Fibroblast of lung (primary cell): ENCODE measurements around the gene SLC24A3. TPM values are rescaled to one million over a fixed set of nuclear protein-coding genes. Genes with fewer than 3 reads are reported as not detected.

Source experiments
- DNase-seq, 2 donors: peaks; one replicate each; pipeline versions ENCODE4 v3.0.0 to v3.0.0-alpha.2; 2010; ENCODE audit warnings: low read depth in 2 of 2
- H2AFZ ChIP-seq: 2 replicates; pipeline ENCODE4 v1.5.1; 2012; ENCODE audit warnings: low read length, control low read depth, inconsistent platforms
- H3K27ac ChIP-seq: 2 replicates; pipeline ENCODE4 v1.5.1; 2011; ENCODE audit warnings: low read length, control low read depth; ENCODE audit not compliant: insufficient read depth
- H3K27me3 ChIP-seq: 2 replicates; pipeline ENCODE4 v1.5.1; 2011; ENCODE audit warnings: mild to moderate bottlenecking, low read length; ENCODE audit not compliant: control insufficient read depth, insufficient read depth
- H3K36me3 ChIP-seq: 2 replicates; pipeline ENCODE4 v1.5.1; 2011; ENCODE audit warnings: low read length; ENCODE audit not compliant: control insufficient read depth, insufficient read depth
- H3K4me1 ChIP-seq: 2 replicates; pipeline ENCODE4 v1.5.1; 2011; ENCODE audit warnings: low read length; ENCODE audit not compliant: control insufficient read depth, insufficient read depth; ENCODE audit errors: extremely low read depth
- H3K4me2 ChIP-seq: 2 replicates; pipeline ENCODE4 v1.5.1; 2011; ENCODE audit warnings: low read length, control low read depth; ENCODE audit not compliant: insufficient read depth; ENCODE audit errors: extremely low read depth
- H3K4me3 ChIP-seq, 4 experiments: fragments of 200-600 bp in 1 of 4; sonication (generic) in 1 of 4; replicated peaks in 1 of 4; 2 replicates each; pipeline ENCODE4 v1.5.1; 2011 to 2016; ENCODE audit warnings: low read length in 4 of 4, low read depth in 3 of 4, mild to moderate bottlenecking in 3 of 4, control low read depth in 2 of 4, inconsistent platforms in 1 of 4, mixed read lengths in 1 of 4; ENCODE audit not compliant: insufficient read depth in 1 of 4; ENCODE audit errors: control extremely low read depth in 1 of 4
- H3K79me2 ChIP-seq: 2 replicates; pipeline ENCODE4 v1.5.1; 2012; ENCODE audit warnings: mild to moderate bottlenecking, low read length, inconsistent platforms; ENCODE audit not compliant: control insufficient read depth, insufficient read depth
- H3K9ac ChIP-seq: 2 replicates; pipeline ENCODE4 v1.5.1; 2011; ENCODE audit warnings: mild to moderate bottlenecking, low read length, control low read depth; ENCODE audit not compliant: insufficient read depth
- H3K9me3 ChIP-seq: 2 replicates; pipeline ENCODE4 v1.5.1; 2012; ENCODE audit warnings: low read depth, low read length; ENCODE audit not compliant: control insufficient read depth, insufficient read depth
- H4K20me1 ChIP-seq: 2 replicates; pipeline ENCODE4 v1.5.1; 2011; ENCODE audit warnings: low read length; ENCODE audit not compliant: control insufficient read depth, insufficient read depth; ENCODE audit errors: extremely low read depth
- CTCF ChIP-seq, 2 donors: IDR thresholded peaks in 1 of 2; conservative IDR thresholded peaks in 1 of 2; 1 replicate in 1 of 2; 2 replicates in 1 of 2; pipeline ENCODE4 v1.5.1; 2011 to 2012; ENCODE audit warnings: low read length in 2 of 2, control low read depth in 1 of 2, inconsistent platforms in 1 of 2, low read depth in 1 of 2, mild to moderate bottlenecking in 1 of 2
- EZH2 ChIP-seq: IDR thresholded peaks from 2 replicates; pipeline ENCODE4 v1.5.1; 2012; ENCODE audit warnings: low read length, control low read depth, mild to moderate bottlenecking; ENCODE audit errors: missing control alignments
- polyA plus RNA-seq, 2 donors: library from polyadenylated mRNA; depleted of rRNA in 1 of 2; stranded (reverse) in 1 of 2; unstranded in 1 of 2; fragments of >200 nt; gene quantifications; 2 replicates each; pipeline ENCODE4 v1.2.1, GENCODE V29; 2011 to 2012; ENCODE audit warnings: missing spikeins in 1 of 2
- total RNA-seq: library from RNA; depleted of rRNA; stranded (reverse); fragments of >200 nt; gene quantifications from 2 replicates; pipeline ENCODE4 v1.2.1, GENCODE V29; 2014

The SLC24A3 gene
- total and polyA plus RNA-seq, 2 donors (not counting 1 experiment from before 2014, with no cell fraction given), result 0.03 to 1.8 TPM

DNA sequence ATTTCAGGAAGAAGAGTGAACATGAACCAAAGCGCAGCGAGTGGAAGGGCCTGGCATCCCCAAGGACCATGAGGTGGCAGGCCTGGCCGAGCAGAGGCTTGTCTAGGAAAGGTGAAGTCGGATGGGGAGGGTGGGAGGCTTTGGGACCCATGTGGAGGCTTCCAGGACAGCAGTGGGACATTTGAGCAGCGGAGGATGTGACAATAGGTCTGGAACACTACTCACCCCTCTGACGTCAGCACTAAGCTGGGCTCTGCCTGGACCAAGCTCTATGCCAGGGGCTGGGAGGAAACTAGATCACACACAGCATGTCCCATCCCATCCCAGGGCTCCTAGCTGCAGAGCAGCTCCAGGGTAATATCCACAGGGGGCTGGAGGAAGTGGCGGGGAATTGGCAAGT is 370.3 kb downstream of the SLC24A3 start:
- H3K79me2 ChIP-seq, result no peaks in the 10 kb centered on the region
- no peaks in the 10 kb centered on the region for H3K9me3 ChIP-seq
- H3K27me3 ChIP-seq, result no peaks in the 10 kb centered on the region
- TF ChIP-seq CTCF (conservative IDR thresholded peaks at IDR 0.05 in 1 of 2, IDR thresholded peaks at IDR 0.05 in 1 of 2; ENCODE audit: low read depth in 1 of 2, low read length in 2 of 2), result no peak
- no peak for TF ChIP-seq EZH2
- no peak for DNase-seq
- H3K4me3 ChIP-seq, result no peak overlapping the region
- H3K4me2 ChIP-seq, result no peak overlapping the region
- no peaks in the 10 kb centered on the region for H4K20me1 ChIP-seq
- no peak overlapping the region for H2AFZ ChIP-seq
- H3K4me1 ChIP-seq, result no peaks in the 10 kb centered on the region
- H3K27ac ChIP-seq, result no peak overlapping the region
- no peak overlapping the region for H3K9ac ChIP-seq
- H3K36me3 ChIP-seq, result no peaks in the 10 kb centered on the region

- H3K36me3 ChIP-seq, result no peaks in the 10 kb centered on the region
- no peak overlapping the region for H2AFZ ChIP-seq
- no peaks in the 10 kb centered on the region for H3K9me3 ChIP-seq
- H4K20me1 ChIP-seq, result no peaks in the 10 kb centered on the region
- no peaks in the 10 kb centered on the region for H3K79me2 ChIP-seq
- no peak overlapping the region for H3K4me3 ChIP-seq
- H3K4me2 ChIP-seq, result no peak overlapping the region
- no peak overlapping the region for H3K27ac ChIP-seq
- DNase-seq, result peak; percentile 5 to 50
- TF ChIP-seq CTCF (conservative IDR thresholded peaks at IDR 0.05 in 1 of 2, IDR thresholded peaks at IDR 0.05 in 1 of 2; ENCODE audit: low read depth in 1 of 2, low read length in 2 of 2) (peak; percentile 75 to 76), EZH2 (no peak)
- H3K9ac ChIP-seq, result no peak overlapping the region
- no peaks in the 10 kb centered on the region for H3K4me1 ChIP-seq
- H3K27me3 ChIP-seq, result no peaks in the 10 kb centered on the region
Observed at GRCh38 chr20:19583532-19584175, 371.2 kb downstream of the SLC24A3 start.

DNA sequence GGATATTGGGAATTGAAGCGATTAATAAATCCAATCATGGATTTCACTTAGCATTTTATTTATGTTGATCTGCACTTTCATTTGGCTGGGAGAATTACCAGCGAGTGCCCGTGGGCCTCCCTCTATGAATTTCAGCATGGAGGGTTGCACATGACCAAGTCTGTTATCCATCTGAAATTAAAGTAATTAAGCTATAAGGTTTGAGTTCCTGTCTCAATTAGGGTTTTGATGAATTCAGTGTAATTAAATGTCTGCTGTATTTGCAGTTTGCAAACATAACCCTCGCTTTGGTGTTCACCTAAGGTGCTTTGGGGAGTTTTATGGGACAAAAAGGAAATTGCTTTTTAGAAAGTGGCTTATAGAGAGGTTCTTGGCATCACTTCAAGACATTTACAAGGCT is 375.8 kb downstream of the SLC24A3 start:
- H4K20me1 ChIP-seq, result no peaks in the 10 kb centered on the region
- no peaks in the 10 kb centered on the region for H3K36me3 ChIP-seq
- no peak overlapping the region for H3K9ac ChIP-seq
- H3K4me1 ChIP-seq, result no peaks in the 10 kb centered on the region
- no peak overlapping the region for H3K4me3 ChIP-seq
- H3K9me3 ChIP-seq, result no peaks in the 10 kb centered on the region
- no peaks in the 10 kb centered on the region for H3K27me3 ChIP-seq
- H3K79me2 ChIP-seq, result no peaks in the 10 kb centered on the region
- no peak for TF ChIP-seq CTCF (conservative IDR thresholded peaks at IDR 0.05 in 1 of 2, IDR thresholded peaks at IDR 0.05 in 1 of 2; ENCODE audit: low read depth in 1 of 2, low read length in 2 of 2)
- no peak for TF ChIP-seq EZH2
- DNase-seq, result no peak
- H3K27ac ChIP-seq, result no peak overlapping the region
- no peak overlapping the region for H2AFZ ChIP-seq
- H3K4me2 ChIP-seq, result no peak overlapping the region
